Upper lobe of left lung (tissue), 4 donors: Measurements from ENCODE around the gene PARVA.

Experiments used
- CTCF ChIP-seq, 6 experiments: fragments of 450-650 bp in 4 of 6; fragments of 200-600 bp in 2 of 6; sonication (generic) in 2 of 6; IDR thresholded peaks; one replicate each; pipeline ENCODE4 v1.5.1; 2016 to 2019; ENCODE audit warnings: antibody characterized with exemption in 6 of 6
- EP300 ChIP-seq, 4 donors: sonication (generic); formaldehyde crosslinking; IDR thresholded peaks; one replicate each; pipeline ENCODE4 v1.5.1; 2017; ENCODE audit warnings: antibody characterized with exemption in 4 of 4, control low read depth in 2 of 4
- POLR2A ChIP-seq, 4 donors: fragments of 450-650 bp; IDR thresholded peaks; one replicate each; pipeline ENCODE4 v1.5.1; 2016 to 2017; ENCODE audit warnings: antibody characterized with exemption in 4 of 4, mild to moderate bottlenecking in 2 of 4
- POLR2AphosphoS5 ChIP-seq, 2 donors: sonication (generic); formaldehyde crosslinking; IDR thresholded peaks; one replicate each; pipeline ENCODE4 v1.5.1; 2017; ENCODE audit warnings: antibody characterized with exemption in 2 of 2

GRCh38 chr11:12440565-12440964 lies 63.2 kb downstream of the PARVA start:
- TF ChIP-seq POLR2A (IDR thresholded peaks at IDR 0.05) (no peak), CTCF (IDR thresholded peaks at IDR 0.05) (no peak), POLR2AphosphoS5 (IDR thresholded peaks at IDR 0.05) (no peak), EP300 (IDR thresholded peaks at IDR 0.05) (no peak)
